ENCODE measurements around the gene NLRC5.
A peak's percentile ranks its signal among the peaks of the same experiment; 100 is the strongest.
"Not testable (repeated sequence)": the region's sequence is repeated elsewhere in the genome, so short reads cannot be mapped to it uniquely, and the experiment has no call there.

NLRC5 gene

DNA sequence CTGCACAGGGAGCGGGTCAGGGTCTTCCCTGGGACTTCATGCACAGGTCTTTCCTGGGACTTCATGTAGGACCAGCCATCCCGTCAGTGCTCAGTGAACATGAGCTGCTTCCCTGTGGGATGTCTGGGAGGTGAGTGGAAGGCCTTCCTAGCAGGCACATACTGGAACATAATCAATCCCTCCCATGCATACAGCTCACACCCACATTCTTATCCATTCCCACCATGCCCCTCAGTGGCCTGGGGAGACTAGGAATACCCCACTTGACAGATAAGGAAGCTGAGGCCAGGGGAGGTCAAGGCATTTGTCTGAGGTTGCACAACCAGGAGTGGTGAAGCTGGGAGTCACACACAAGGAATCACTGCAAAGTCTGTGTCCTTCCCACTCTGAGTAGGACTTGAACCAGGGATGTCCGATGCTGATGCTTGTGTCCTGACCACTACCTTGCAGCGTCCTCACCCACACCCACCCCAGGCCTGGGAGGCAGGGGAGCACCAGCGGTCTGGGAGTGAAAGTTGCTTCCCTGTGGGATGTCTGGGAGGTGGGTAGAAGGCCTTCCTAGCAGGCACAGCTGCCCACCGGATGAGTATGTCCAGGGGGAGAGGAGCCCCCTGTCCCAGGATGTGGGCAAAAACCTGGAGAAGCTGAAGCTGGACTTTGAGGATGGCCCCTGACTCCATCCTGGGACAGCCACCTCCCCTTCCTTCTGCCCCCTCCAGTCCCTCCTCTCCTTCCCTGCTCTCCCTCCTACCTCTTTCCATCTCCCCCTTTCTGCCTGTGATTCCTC is 1.0 kb upstream of the NLRC5 start:
- no peak for TF ChIP-seq CTCF (IDR thresholded peaks at IDR 0.05)

DNA sequence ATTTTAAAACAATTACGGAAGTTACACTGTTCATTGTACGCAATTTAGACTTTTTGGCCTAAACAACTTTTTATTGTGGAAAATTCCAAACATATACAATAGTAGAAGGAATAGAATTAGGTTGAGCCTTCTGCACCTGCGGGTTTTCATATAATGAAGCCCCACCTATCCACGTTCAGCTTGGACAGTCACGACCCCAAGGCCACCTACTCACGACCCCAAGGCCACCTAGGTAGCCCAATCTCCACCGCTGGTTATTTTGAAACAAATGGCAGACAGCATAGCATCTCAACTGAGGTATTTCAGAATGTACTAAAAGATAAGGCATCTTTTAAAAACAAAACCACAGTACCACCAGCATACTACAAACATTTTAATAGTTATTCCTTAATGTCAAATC is 631 bp downstream of the NLRC5 start:
- H3K27ac ChIP-seq, result peak overlapping the region; percentile 86 to 91
- no peak for TF ChIP-seq CTCF (IDR thresholded peaks at IDR 0.05)
- DNase-seq (ENCODE audit: low spot score), result no peak
- H3K4me3 ChIP-seq, result peak overlapping the region; percentile 77

More for the DNA sequence above, 1.0 kb upstream of the NLRC5 start:
- peak overlapping the region; percentile 77 for H3K4me3 ChIP-seq
- no peak for DNase-seq (ENCODE audit: low spot score)
- H3K27ac ChIP-seq, result peak overlapping the region; percentile 86 to 91

- no peak for TF ChIP-seq CTCF (IDR thresholded peaks at IDR 0.05)
- no peak for DNase-seq (ENCODE audit: low spot score)
- peak overlapping the region; percentile 77 for H3K4me3 ChIP-seq
- peak overlapping the region in 1 of 2 donors; percentile 91 for H3K27ac ChIP-seq
These were observed 1.3 kb downstream of the NLRC5 start for GRCh38 chr16:56990407-56991286.

GRCh38 chr16:56992431-56992830 is 3.1 kb downstream of the NLRC5 start:
- not testable (repeated sequence) for DNase-seq (ENCODE audit: low spot score); H3K4me3 ChIP-seq; H3K27ac ChIP-seq

GRCh38 chr16:56993204-56993603 is 3.8 kb downstream of the NLRC5 start:
- no peak for DNase-seq (ENCODE audit: low spot score)
- no peak for TF ChIP-seq CTCF (IDR thresholded peaks at IDR 0.05)
- Histone ChIP-seq H3K27ac (no peak overlapping the region), H3K4me3 (no peak overlapping the region)

- TF ChIP-seq CTCF (IDR thresholded peaks at IDR 0.05), result no peak
- H3K27ac ChIP-seq, result no peak overlapping the region
- no peak for DNase-seq (ENCODE audit: low spot score)
- no peak overlapping the region for H3K4me3 ChIP-seq
These were observed 5.0 kb downstream of the NLRC5 start for GRCh38 chr16:56994311-56994710.

- Histone ChIP-seq H3K27ac (no peak overlapping the region), H3K4me3 (no peak overlapping the region)
- TF ChIP-seq CTCF (IDR thresholded peaks at IDR 0.05), result no peak
- DNase-seq (ENCODE audit: low spot score), result no peak
These were observed 5.9 kb downstream of the NLRC5 start for GRCh38 chr16:56995136-56995805.

All from coronary artery (tissue), 2 donors.